ENCODE measurements around the gene HNF4A. TPM values are rescaled to one million over a fixed set of nuclear protein-coding genes. Genes with fewer than 3 reads are reported as not detected.

HNF4A gene
- total and polyA plus RNA-seq, 2 donors (not counting 1 experiment from before 2014, with no cell fraction given), result not detected

GRCh38 chr20:44456611-44457010 lies 101.1 kb downstream of the HNF4A start:
- POLR2A ChIA-PET, result no interaction called here
- no peaks in the 10 kb centered on the region for H3K27me3 Mint-ChIP-seq

GRCh38 chr20:44457016-44457415 lies 101.5 kb downstream of the HNF4A start:
- no peak for ATAC-seq (ENCODE audit: low read depth)
- no peak overlapping the region for H3K4me3 Mint-ChIP-seq
- Histone ChIP-seq H3K4me2 (replicated peaks; ENCODE audit: low read depth, low read length, poor library complexity, severe bottlenecking) (no peak overlapping the region), H3K27me3 (replicated peaks in 1 of 4; ENCODE audit: control extremely low read depth in 1 of 4, control insufficient read depth in 3 of 4, insufficient read depth in 4 of 4, low read length in 3 of 4) (peaks cover 0 to 2% (median 0%) of the 10 kb centered on the region in 4 experiments), H3K9ac (ENCODE audit: low read length) (no peak overlapping the region), H4K20me1 (ENCODE audit: control insufficient read depth, insufficient read depth, low read length, poor library complexity, severe bottlenecking) (no peaks in the 10 kb centered on the region), H3K36me3 (replicated peaks in 1 of 2; ENCODE audit: control extremely low read depth in 1 of 2, control insufficient read depth in 1 of 2, extremely low read depth in 1 of 2, insufficient read depth in 2 of 2, low read length in 1 of 2) (no peaks in the 10 kb centered on the region), H3K4me1 (ENCODE audit: control insufficient read depth in 2 of 2, insufficient read depth in 2 of 2, low read length in 2 of 2) (no peaks in the 10 kb centered on the region), H2AFZ (ENCODE audit: insufficient read depth, low read depth, low read length, poor library complexity, severe bottlenecking) (no peak overlapping the region), H3K9me3 (ENCODE audit: control extremely low read depth in 1 of 3, control insufficient read depth in 2 of 3, insufficient read depth in 1 of 3, low read length in 2 of 3) (no peaks in the 10 kb centered on the region), H3K79me2 (ENCODE audit: control insufficient read depth, insufficient read depth, low read length) (no peaks in the 10 kb centered on the region), H3K4me3 (ENCODE audit: control extremely low read depth in 1 of 5, extremely low read depth in 1 of 5, insufficient read depth in 1 of 5, low read depth in 2 of 5, low read length in 4 of 5) (no peak overlapping the region), H3K27ac (ENCODE audit: low read length in 2 of 2) (no peak overlapping the region)
- no peaks in the 10 kb centered on the region for H3K9me3 Mint-ChIP-seq (ENCODE audit: insufficient read depth)
- ChIA-PET POLR2A (no interaction called here), CTCF (no interaction called here)
- no peak for DNase-seq
- H3K4me1 Mint-ChIP-seq, result no peaks in the 10 kb centered on the region
- intact Hi-C loops (cut with micrococcal nuclease), result no loop called here
- no peak overlapping the region for H3K27ac Mint-ChIP-seq
- WGBS (ENCODE audit: insufficient coverage), result 96% methylated on average over 6 of the region's 6 CpGs
- no peak for TF ChIP-seq CTCF (IDR thresholded peaks at IDR 0.05)
- TF ChIP-seq EZH2 (IDR thresholded peaks at IDR 0.05; ENCODE audit: borderline replicate concordance, insufficient read depth, low read depth, low read length, poor library complexity, severe bottlenecking), result no peak
- H3K27me3 Mint-ChIP-seq, result no peaks in the 10 kb centered on the region

More at GRCh38 chr20:44456611-44457010, 101.1 kb downstream of the HNF4A start:
- Histone ChIP-seq H3K27ac (ENCODE audit: low read length in 2 of 2) (no peak overlapping the region), H3K36me3 (replicated peaks in 1 of 2; ENCODE audit: control extremely low read depth in 1 of 2, control insufficient read depth in 1 of 2, extremely low read depth in 1 of 2, insufficient read depth in 2 of 2, low read length in 1 of 2) (no peaks in the 10 kb centered on the region), H2AFZ (ENCODE audit: insufficient read depth, low read depth, low read length, poor library complexity, severe bottlenecking) (no peak overlapping the region), H3K4me3 (ENCODE audit: control extremely low read depth in 1 of 5, extremely low read depth in 1 of 5, insufficient read depth in 1 of 5, low read depth in 2 of 5, low read length in 4 of 5) (no peak overlapping the region), H3K9ac (ENCODE audit: low read length) (no peak overlapping the region), H4K20me1 (ENCODE audit: control insufficient read depth, insufficient read depth, low read length, poor library complexity, severe bottlenecking) (no peaks in the 10 kb centered on the region), H3K27me3 (replicated peaks in 1 of 4; ENCODE audit: control extremely low read depth in 1 of 4, control insufficient read depth in 3 of 4, insufficient read depth in 4 of 4, low read length in 3 of 4) (peaks cover 0 to 2% (median 0%) of the 10 kb centered on the region in 4 experiments), H3K9me3 (ENCODE audit: control extremely low read depth in 1 of 3, control insufficient read depth in 2 of 3, insufficient read depth in 1 of 3, low read length in 2 of 3) (no peaks in the 10 kb centered on the region), H3K4me1 (ENCODE audit: control insufficient read depth in 2 of 2, insufficient read depth in 2 of 2, low read length in 2 of 2) (no peaks in the 10 kb centered on the region), H3K4me2 (replicated peaks; ENCODE audit: low read depth, low read length, poor library complexity, severe bottlenecking) (no peak overlapping the region), H3K79me2 (ENCODE audit: control insufficient read depth, insufficient read depth, low read length) (no peaks in the 10 kb centered on the region)
- Mint-ChIP-seq H3K4me1 (no peaks in the 10 kb centered on the region), H3K27ac (no peak overlapping the region), H3K9me3 (ENCODE audit: insufficient read depth) (no peaks in the 10 kb centered on the region), H3K4me3 (no peak overlapping the region)
- ATAC-seq (ENCODE audit: low read depth) (no peak), DNase-seq (no peak)
- no peak for TF ChIP-seq CTCF (IDR thresholded peaks at IDR 0.05)
- TF ChIP-seq EZH2 (IDR thresholded peaks at IDR 0.05; ENCODE audit: borderline replicate concordance, insufficient read depth, low read depth, low read length, poor library complexity, severe bottlenecking), result no peak
- WGBS (ENCODE audit: insufficient coverage), result 94% methylated on average over 7 of the region's 8 CpGs
- CTCF ChIA-PET, result no interaction called here
- intact Hi-C loops (cut with micrococcal nuclease), result no loop called here

Measured in B cell (primary cell).